Measurements from ENCODE around the gene STXBP3. TPM values are rescaled to one million over a fixed set of nuclear protein-coding genes. Genes with fewer than 3 reads are reported as not detected.

Gene STXBP3
- total and polyA plus RNA-seq, 2 of the 13 experiments (the other 11 are each of a cell fraction or from before 2014, with no cell fraction given) = 13.0 to 20.8 TPM

DNA sequence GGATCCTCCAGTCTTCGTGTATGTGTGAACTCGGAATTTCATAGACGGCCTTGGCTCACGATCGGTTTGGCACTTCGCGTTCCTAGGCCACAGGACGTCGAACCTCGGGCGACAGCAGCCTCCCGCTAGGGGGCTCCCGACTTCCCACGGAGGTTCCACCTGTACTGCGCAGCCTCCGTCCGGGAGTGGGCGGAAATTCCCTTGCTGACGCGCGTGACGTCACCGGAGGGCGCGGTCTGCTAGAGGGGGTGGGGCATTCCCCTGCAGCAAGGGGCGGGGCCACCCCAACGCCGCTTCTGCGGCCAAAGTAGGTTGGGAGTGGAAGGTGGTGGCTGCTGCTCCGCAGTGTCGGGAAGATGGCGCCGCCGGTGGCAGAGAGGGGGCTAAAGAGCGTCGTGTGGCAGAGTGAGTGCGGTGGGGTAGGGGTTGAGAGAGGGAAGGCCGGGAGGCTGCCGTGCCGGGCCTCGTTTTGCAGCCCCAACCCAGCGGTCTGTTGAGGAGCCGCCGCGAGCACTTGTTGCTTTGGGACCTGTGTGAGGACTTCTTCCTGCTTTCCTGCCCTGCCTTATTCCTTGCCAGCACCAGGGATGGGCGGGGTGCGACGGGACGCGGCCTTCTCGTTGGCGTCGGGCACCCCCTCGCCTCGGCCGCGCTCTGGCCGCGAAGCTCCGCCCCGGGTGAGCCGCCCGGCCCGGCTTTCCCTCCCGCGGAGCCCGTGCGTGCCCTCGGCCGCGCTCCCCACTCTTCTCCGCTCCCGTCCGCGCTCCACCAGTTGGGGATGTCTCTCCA lies at the start of gene STXBP3 (continued):
- peak; percentile 21; the same call in 1 of the 2 replicates for TF ChIP-seq BCL6 (CRISPR knock-in tag; IDR thresholded peaks at IDR 0.05)
- TF ChIP-seq PHF21A (CRISPR knock-in tag; IDR thresholded peaks at IDR 0.05) = no peak
- TF ChIP-seq, protein P1, sequence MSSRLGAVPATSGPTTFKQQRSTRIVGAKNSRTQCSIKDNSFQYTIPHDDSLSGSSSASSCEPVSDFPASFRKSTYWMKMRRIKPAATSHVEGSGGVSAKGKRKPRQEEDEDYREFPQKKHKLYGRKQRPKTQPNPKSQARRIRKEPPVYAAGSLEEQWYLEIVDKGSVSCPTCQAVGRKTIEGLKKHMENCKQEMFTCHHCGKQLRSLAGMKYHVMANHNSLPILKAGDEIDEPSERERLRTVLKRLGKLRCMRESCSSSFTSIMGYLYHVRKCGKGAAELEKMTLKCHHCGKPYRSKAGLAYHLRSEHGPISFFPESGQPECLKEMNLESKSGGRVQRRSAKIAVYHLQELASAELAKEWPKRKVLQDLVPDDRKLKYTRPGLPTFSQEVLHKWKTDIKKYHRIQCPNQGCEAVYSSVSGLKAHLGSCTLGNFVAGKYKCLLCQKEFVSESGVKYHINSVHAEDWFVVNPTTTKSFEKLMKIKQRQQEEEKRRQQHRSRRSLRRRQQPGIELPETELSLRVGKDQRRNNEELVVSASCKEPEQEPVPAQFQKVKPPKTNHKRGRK (CRISPR knock-in tag; IDR thresholded peaks at IDR 0.05) = no peak
- TF ChIP-seq, protein P2, sequence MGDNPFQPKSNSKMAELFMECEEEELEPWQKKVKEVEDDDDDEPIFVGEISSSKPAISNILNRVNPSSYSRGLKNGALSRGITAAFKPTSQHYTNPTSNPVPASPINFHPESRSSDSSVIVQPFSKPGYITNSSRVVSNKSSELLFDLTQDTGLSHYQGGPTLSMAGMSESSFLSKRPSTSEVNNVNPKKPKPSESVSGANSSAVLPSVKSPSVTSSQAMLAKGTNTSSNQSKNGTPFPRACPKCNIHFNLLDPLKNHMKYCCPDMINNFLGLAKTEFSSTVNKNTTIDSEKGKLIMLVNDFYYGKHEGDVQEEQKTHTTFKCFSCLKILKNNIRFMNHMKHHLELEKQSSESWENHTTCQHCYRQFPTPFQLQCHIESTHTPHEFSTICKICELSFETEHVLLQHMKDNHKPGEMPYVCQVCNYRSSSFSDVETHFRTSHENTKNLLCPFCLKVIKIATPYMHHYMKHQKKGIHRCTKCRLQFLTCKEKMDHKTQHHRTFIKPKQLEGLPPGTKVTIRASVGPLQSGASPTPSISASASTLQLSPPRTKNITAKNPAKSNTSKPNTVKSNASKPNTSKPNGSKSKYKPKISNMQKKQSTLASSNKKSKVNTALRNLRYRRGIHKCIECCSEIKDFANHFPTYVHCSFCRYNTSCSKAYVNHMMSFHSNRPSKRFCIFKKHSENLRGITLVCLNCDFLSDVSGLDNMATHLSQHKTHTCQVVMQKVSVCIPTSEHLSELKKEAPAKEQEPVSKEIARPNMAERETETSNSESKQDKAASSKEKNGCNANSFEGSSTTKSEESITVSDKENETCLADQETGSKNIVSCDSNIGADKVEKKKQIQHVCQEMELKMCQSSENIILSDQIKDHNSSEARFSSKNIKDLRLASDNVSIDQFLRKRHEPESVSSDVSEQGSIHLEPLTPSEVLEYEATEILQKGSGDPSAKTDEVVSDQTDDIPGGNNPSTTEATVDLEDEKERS (CRISPR knock-in tag; IDR thresholded peaks at IDR 0.05) = no peak
- TF ChIP-seq ZNF652 (CRISPR knock-in tag; IDR thresholded peaks at IDR 0.05; ENCODE audit: borderline replicate concordance, low read depth) = no peak
- TF ChIP-seq MIER3 (CRISPR knock-in tag; IDR thresholded peaks at IDR 0.05; ENCODE audit: borderline replicate concordance) = peak; percentile 84; the same call in 1 of the 2 replicates
- TF ChIP-seq, protein P3, sequence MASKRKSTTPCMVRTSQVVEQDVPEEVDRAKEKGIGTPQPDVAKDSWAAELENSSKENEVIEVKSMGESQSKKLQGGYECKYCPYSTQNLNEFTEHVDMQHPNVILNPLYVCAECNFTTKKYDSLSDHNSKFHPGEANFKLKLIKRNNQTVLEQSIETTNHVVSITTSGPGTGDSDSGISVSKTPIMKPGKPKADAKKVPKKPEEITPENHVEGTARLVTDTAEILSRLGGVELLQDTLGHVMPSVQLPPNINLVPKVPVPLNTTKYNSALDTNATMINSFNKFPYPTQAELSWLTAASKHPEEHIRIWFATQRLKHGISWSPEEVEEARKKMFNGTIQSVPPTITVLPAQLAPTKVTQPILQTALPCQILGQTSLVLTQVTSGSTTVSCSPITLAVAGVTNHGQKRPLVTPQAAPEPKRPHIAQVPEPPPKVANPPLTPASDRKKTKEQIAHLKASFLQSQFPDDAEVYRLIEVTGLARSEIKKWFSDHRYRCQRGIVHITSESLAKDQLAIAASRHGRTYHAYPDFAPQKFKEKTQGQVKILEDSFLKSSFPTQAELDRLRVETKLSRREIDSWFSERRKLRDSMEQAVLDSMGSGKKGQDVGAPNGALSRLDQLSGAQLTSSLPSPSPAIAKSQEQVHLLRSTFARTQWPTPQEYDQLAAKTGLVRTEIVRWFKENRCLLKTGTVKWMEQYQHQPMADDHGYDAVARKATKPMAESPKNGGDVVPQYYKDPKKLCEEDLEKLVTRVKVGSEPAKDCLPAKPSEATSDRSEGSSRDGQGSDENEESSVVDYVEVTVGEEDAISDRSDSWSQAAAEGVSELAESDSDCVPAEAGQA (IDR thresholded peaks at IDR 0.05; ENCODE audit: low read depth) = 0 out of 2 replicates have a peak, but pooled peaks have one; percentile 64
- TF ChIP-seq, protein P3 (CRISPR knock-in tag; IDR thresholded peaks at IDR 0.05; ENCODE audit: borderline replicate concordance) = peak; percentile 67; the same call in 1 of the 2 replicates
- TF ChIP-seq, protein P4, sequence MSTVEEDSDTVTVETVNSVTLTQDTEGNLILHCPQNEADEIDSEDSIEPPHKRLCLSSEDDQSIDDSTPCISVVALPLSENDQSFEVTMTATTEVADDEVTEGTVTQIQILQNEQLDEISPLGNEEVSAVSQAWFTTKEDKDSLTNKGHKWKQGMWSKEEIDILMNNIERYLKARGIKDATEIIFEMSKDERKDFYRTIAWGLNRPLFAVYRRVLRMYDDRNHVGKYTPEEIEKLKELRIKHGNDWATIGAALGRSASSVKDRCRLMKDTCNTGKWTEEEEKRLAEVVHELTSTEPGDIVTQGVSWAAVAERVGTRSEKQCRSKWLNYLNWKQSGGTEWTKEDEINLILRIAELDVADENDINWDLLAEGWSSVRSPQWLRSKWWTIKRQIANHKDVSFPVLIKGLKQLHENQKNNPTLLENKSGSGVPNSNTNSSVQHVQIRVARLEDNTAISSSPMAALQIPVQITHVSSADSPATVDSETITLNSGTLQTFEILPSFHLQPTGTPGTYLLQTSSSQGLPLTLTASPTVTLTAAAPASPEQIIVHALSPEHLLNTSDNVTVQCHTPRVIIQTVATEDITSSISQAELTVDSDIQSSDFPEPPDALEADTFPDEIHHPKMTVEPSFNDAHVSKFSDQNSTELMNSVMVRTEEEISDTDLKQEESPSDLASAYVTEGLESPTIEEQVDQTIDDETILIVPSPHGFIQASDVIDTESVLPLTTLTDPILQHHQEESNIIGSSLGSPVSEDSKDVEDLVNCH (CRISPR knock-in tag; IDR thresholded peaks at IDR 0.05) = 0 out of 2 replicates have a peak, but pooled peaks have one; percentile 47
- TF ChIP-seq, protein P5, sequence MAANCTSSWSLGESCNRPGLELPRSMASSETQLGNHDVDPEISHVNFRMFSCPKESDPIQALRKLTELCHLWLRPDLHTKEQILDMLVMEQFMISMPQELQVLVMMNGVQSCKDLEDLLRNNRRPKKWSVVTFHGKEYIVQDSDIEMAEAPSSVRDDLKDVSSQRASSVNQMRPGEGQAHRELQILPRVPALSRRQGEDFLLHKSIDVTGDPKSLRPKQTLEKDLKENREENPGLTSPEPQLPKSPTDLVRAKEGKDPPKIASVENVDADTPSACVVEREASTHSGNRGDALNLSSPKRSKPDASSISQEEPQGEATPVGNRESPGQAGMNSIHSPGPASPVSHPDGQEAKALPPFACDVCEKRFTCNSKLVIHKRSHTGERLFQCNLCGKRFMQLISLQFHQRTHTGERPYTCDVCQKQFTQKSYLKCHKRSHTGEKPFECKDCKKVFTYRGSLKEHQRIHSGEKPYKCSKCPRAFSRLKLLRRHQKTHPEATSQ (CRISPR knock-in tag; IDR thresholded peaks at IDR 0.05; ENCODE audit: borderline replicate concordance) = no peak
- no peak for TF ChIP-seq RBM39 (IDR thresholded peaks at IDR 0.05; ENCODE audit: low read depth, low read length, poor library complexity, severe bottlenecking)
- 0 out of 3 replicates have a peak, but pooled peaks have one; percentile 54 for TF ChIP-seq MXI1 (IDR thresholded peaks at IDR 0.05; ENCODE audit: borderline replicate concordance, low read depth, low read length)
